Measurements from ENCODE around the gene ADARB2. TPM values are rescaled to one million over a fixed set of nuclear protein-coding genes. Genes with fewer than 3 reads are reported as not detected.

ADARB2 gene
- total RNA-seq, 3 donors from 2014 or later: 0.03 to 0.05 TPM; not detected in 1

- Mint-ChIP-seq H3K27me3 (ENCODE audit: low read depth) (peaks cover 7% of the 10 kb centered on the region), H3K36me3 (ENCODE audit: insufficient read depth) (no peaks in the 10 kb centered on the region), H3K9me3 (no peaks in the 10 kb centered on the region), H3K4me3 (no peak overlapping the region), H3K4me1 (ENCODE audit: low read depth) (no peaks in the 10 kb centered on the region)
- no peak for DNase-seq
- ATAC-seq: no peak
These were observed 161.7 kb downstream of the ADARB2 start for GRCh38 chr10:1575481-1576244.

- no peaks in the 10 kb centered on the region for H3K9me3 Mint-ChIP-seq
- H3K4me3 Mint-ChIP-seq: no peak overlapping the region
- peaks cover 7% of the 10 kb centered on the region for H3K27me3 Mint-ChIP-seq (ENCODE audit: low read depth)
- DNase-seq: no peak
- no peaks in the 10 kb centered on the region for H3K36me3 Mint-ChIP-seq (ENCODE audit: insufficient read depth)
- no peaks in the 10 kb centered on the region for H3K4me1 Mint-ChIP-seq (ENCODE audit: low read depth)
- no peak for ATAC-seq
These were observed 162.6 kb downstream of the ADARB2 start for GRCh38 chr10:1574719-1575118.

DNA sequence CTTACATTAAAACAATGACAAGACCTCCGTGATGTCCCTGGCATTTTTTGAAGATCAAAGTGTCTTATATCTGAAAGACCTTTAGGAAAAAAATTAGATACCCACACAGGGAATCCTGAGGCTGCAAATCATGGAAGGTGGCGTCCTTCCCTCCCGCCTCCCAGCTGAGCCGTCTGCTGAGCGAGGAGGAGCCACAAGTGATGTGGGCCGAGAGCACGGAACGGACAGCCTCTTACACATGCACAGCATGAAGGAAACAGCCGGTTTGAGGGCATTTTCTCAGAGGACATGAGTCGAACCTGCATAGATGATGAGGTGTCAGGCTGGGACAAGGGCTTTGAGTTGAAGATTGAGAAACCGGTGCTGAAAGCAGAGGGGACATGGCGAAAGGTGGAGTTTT, 163.3 kb downstream of the ADARB2 start:
- Mint-ChIP-seq H3K4me3 (no peak overlapping the region), H3K4me1 (ENCODE audit: low read depth) (no peaks in the 10 kb centered on the region), H3K9me3 (no peaks in the 10 kb centered on the region), H3K27me3 (ENCODE audit: low read depth) (peaks cover 7% of the 10 kb centered on the region), H3K36me3 (ENCODE audit: insufficient read depth) (no peaks in the 10 kb centered on the region)
- DNase-seq: no peak
- no peak for ATAC-seq

DNA sequence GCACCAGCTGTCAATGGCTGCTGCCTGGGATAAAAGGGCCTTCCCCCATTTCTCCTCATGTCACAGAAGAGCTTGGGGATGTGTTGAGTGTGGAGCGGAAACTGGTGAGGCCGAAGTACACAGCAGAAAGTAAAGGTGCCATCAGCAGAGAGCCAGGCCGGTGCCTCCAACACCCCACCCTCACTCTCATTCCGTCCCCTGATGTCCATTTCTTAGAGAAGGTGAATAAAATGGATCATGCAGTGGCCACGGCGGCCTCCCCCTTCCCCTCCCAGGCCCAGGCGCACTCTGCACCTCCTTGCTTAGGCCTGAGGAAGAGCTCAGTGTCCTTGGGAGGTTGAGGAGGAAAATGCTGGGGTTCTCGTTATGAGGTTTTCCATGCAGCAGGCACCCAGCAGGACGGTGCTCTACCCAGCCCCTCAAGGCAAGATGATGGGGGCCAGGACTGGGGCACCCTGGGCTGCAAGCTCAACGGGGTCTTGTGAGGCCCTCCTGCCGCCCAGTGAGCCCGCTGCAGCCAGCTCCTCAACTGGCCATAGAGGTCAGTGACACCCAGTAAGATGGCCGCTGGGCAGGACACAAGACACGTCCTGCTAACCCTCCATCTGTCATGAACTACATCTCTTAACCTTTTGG, 163.9 kb downstream of the ADARB2 start:
- Mint-ChIP-seq H3K4me3 (no peak overlapping the region), H3K27me3 (ENCODE audit: low read depth) (peaks cover 7% of the 10 kb centered on the region), H3K36me3 (ENCODE audit: insufficient read depth) (no peaks in the 10 kb centered on the region), H3K9me3 (no peaks in the 10 kb centered on the region), H3K4me1 (ENCODE audit: low read depth) (no peaks in the 10 kb centered on the region)
- no peak for DNase-seq
- no peak for ATAC-seq

DNA sequence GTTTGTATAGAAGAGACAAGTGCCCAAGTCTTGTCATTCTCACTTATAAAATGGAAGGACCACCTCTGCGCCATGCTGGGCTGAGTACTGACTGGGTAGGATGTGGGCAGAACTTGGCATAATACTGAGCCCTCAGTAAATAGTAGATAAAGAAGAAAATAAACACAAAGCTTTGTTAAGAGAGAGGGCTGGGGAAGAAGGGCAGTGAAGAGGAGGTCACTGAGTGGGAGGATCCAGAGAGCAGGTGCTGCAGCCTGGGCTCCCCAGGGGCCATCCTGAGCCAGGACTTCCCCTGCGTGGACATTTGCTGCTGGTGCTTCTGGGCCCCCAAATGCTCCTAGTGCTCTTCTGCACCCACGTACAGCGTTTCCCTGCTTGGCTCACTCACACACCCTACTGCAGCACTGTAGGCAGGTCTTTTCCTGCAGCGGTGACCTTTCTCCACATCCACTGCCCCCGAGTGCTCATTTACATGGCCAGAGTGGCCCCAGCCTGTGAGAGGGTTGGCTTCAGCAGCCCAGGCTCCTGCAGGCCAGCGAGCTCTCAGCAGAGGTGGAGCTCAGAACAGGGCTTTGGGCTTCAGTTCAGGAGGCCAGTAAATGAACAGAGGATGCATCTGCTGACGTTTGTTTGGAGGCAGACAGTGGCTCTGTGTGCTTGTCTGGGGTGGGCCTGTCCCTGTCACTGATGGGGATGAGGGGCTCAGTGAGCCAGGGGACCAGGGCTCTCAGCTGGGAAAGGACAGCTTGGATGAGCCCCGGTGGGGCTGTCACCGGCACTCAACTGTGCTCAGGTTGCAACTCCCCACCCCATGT, 164.6 kb downstream of the ADARB2 start:
- Mint-ChIP-seq H3K36me3 (ENCODE audit: insufficient read depth) (no peaks in the 10 kb centered on the region), H3K27me3 (ENCODE audit: low read depth) (peaks cover 7% of the 10 kb centered on the region), H3K4me1 (ENCODE audit: low read depth) (no peaks in the 10 kb centered on the region), H3K4me3 (no peak overlapping the region), H3K9me3 (no peaks in the 10 kb centered on the region)
- no peak for DNase-seq
- ATAC-seq: no peak

- Mint-ChIP-seq H3K4me3 (no peak overlapping the region), H3K4me1 (ENCODE audit: low read depth) (no peaks in the 10 kb centered on the region), H3K9me3 (no peaks in the 10 kb centered on the region), H3K36me3 (ENCODE audit: insufficient read depth) (no peaks in the 10 kb centered on the region), H3K27me3 (ENCODE audit: low read depth) (peaks cover 9% of the 10 kb centered on the region)
- no peak for DNase-seq
- no peak for ATAC-seq
These were observed 165.6 kb downstream of the ADARB2 start for GRCh38 chr10:1571587-1572237.

DNA sequence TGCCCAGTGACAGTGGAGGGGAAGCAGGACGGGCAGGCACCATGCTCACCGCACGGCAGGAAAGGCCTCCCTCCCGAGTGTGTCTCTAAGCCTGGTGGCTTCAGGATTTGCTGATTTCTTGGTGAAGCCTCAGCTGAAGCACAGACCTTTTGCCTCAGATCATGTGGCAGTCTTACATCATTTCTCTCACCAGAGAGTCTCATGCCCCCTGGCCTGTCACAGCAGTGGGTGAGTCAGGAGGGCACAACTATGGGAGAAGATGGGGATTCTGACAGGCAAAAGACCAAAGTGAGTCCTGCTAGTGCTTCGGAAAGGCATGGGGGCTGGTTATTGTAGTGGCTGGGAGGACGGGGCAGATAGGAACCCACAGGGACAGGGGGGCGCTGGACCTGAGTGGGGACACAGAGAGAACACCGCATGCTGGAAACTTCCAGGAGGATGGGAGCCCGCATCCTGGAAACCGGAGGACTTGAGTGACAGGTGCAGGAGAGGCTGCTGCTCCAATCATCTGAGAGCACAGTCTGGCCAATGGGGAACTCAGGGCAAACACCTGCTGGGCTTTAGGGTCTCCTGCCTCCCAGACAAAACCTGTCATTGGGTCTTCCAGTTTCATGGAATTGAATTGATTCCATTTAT, 166.8 kb downstream of the ADARB2 start:
- no peaks in the 10 kb centered on the region for H3K9me3 Mint-ChIP-seq
- H3K4me3 Mint-ChIP-seq: no peak overlapping the region
- no peaks in the 10 kb centered on the region for H3K36me3 Mint-ChIP-seq (ENCODE audit: insufficient read depth)
- ATAC-seq (no peak), DNase-seq (no peak)
- H3K27me3 Mint-ChIP-seq (ENCODE audit: low read depth): peaks cover 11% of the 10 kb centered on the region
- H3K4me1 Mint-ChIP-seq (ENCODE audit: low read depth): no peaks in the 10 kb centered on the region

GRCh38 chr10:1569208-1569607, 168.1 kb downstream of the ADARB2 start:
- no peak for DNase-seq
- Mint-ChIP-seq H3K4me1 (ENCODE audit: low read depth) (no peaks in the 10 kb centered on the region), H3K36me3 (ENCODE audit: insufficient read depth) (no peaks in the 10 kb centered on the region), H3K27me3 (ENCODE audit: low read depth) (peaks cover 11% of the 10 kb centered on the region), H3K9me3 (no peaks in the 10 kb centered on the region), H3K4me3 (no peak overlapping the region)
- ATAC-seq: no peak

DNA sequence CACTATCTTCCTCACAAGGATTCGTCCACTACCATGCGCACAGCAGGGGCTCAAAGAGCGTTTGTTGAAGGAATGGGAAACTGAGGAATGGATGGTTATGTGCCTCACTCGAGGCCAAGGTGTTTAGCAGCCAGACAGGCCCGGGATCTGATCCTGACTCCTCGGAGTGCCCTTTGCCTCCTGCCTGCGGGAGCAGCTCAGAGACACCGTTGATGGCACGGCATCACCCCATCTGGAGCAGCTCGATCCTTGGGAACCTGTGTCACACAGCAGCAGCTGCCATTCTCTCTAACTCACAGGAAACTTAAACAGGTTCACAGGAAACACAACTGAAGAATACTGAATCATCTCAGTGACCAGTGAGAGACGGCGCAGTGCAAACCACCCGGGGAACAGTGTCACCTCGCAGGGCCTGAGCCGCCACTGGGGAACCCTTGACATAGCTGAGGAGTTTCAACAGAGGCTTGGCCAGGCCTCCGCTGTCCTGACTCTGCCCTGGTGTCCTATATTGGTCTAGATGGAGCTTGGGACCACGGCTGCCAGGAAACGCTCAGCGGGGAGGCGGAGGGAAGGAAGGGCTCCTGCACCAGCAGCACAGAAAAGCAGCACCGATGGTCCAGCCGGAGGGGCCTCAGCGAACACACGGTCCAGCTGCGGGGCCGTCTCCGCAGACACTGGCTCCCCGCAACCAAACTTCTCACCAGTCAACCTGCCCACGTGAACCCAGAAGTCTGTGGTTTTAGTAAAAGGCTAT, 169.4 kb downstream of the ADARB2 start:
- ATAC-seq (no peak), DNase-seq (no peak)
- H3K36me3 Mint-ChIP-seq (ENCODE audit: insufficient read depth): no peaks in the 10 kb centered on the region
- H3K27me3 Mint-ChIP-seq (ENCODE audit: low read depth): peaks cover 6% of the 10 kb centered on the region
- H3K9me3 Mint-ChIP-seq: no peaks in the 10 kb centered on the region
- H3K4me3 Mint-ChIP-seq: no peak overlapping the region
- H3K4me1 Mint-ChIP-seq (ENCODE audit: low read depth): no peaks in the 10 kb centered on the region

- DNase-seq (no peak), ATAC-seq (no peak)
- no peaks in the 10 kb centered on the region for H3K36me3 Mint-ChIP-seq (ENCODE audit: insufficient read depth)
- no peak overlapping the region for H3K4me3 Mint-ChIP-seq
- no peaks in the 10 kb centered on the region for H3K9me3 Mint-ChIP-seq
- peaks cover 6% of the 10 kb centered on the region for H3K27me3 Mint-ChIP-seq (ENCODE audit: low read depth)
- H3K4me1 Mint-ChIP-seq (ENCODE audit: low read depth): no peaks in the 10 kb centered on the region
These were observed 170.2 kb downstream of the ADARB2 start for GRCh38 chr10:1567152-1567551.

- Mint-ChIP-seq H3K9me3 (no peaks in the 10 kb centered on the region), H3K4me3 (no peak overlapping the region), H3K27me3 (ENCODE audit: low read depth) (peaks cover 4% of the 10 kb centered on the region), H3K4me1 (ENCODE audit: low read depth) (no peaks in the 10 kb centered on the region), H3K36me3 (ENCODE audit: insufficient read depth) (no peaks in the 10 kb centered on the region)
- no peak for DNase-seq
- no peak for ATAC-seq
These were observed 172.5 kb downstream of the ADARB2 start for GRCh38 chr10:1564791-1565190.

DNA sequence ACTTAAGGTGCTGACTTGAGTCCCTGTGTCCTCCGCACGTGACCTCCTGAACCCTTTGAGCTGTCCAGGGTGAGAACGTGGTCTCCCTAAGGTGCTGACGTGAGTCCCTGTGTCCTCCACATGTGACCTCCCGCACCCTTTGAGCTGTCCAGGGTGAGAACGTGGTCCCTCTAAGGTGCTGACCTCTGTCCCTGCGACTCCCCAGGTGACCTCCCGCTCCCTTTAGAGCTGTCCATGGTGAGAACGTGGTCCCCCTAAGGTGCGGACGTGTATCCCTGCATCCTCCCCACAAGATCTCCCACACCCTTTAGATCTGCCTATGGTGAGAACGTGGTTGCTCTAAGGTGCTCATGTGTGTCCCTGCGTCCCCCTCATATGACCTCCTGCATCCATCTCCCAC, 174.3 kb downstream of the ADARB2 start:
- no peaks in the 10 kb centered on the region for H3K9me3 Mint-ChIP-seq
- DNase-seq (no peak), ATAC-seq (no peak)

GRCh38 chr10:1561731-1562337, 175.5 kb downstream of the ADARB2 start:
- Mint-ChIP-seq H3K4me1 (ENCODE audit: low read depth) (no peaks in the 10 kb centered on the region), H3K27me3 (ENCODE audit: low read depth) (peaks cover 23% of the 10 kb centered on the region), H3K36me3 (ENCODE audit: insufficient read depth) (no peaks in the 10 kb centered on the region), H3K4me3 (no peak overlapping the region), H3K9me3 (no peaks in the 10 kb centered on the region)
- DNase-seq (no peak), ATAC-seq (no peak)

More for the DNA sequence above, 174.3 kb downstream of the ADARB2 start:
- Mint-ChIP-seq H3K36me3 (ENCODE audit: insufficient read depth) (no peaks in the 10 kb centered on the region), H3K4me1 (ENCODE audit: low read depth) (no peaks in the 10 kb centered on the region), H3K4me3 (no peak overlapping the region), H3K27me3 (ENCODE audit: low read depth) (peaks cover 16% of the 10 kb centered on the region)
